GM21423 (cell line): Measurements from ENCODE around the gene CYP27C1.

Source experiments
- ATAC-seq: cut with Tn5 transposase; IDR thresholded peaks from one replicate; pipeline ENCODE4 v1.9.1; 2021; ENCODE audit warnings: mild to moderate bottlenecking, moderate library complexity; ENCODE audit not compliant: unreplicated experiment

CYP27C1 gene

DNA sequence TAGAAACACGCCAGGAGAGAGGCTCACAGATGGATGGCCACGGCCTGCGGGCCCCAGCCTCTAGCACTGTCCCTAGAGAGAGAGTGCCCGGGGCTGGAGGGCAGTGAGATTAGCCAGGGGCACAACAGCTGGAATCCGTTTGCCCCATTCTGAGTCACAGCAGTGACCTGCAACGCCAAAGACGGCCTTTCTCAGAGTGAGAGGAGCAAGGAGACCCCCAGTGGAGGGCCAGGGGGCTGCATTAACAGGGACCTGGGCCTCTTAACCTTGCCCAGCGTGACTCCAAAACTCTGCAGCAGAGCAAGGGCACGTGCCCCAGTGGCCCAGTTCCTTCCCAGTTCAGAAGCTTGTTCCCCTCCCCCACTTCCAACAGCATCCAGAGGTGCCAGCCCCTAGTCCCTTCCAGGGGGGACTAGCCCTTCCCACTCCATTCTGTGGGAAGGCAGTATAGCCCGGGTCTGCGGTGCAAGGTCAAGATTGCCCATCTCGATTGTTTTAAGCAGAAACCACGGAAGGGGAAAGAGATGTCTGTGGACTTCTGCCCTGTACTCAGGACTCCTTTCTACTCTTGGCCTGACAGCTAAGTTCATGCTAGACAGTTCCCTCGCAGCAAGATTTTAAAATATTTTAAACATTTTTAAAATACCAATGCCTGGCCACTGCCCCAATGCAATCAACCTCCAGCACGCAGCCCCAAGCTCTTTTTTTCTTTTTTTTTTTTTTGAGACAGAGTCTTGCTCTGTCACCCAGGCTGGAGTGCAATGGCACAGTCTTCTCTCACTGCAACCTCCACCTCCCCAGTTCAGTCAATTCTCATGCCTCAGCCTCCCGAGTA is 62.2 kb downstream of the CYP27C1 start:
- ATAC-seq, result no peak

- no peak for ATAC-seq
Observed at GRCh38 chr2:127157114-127157513, 63.0 kb downstream of the CYP27C1 start.

GRCh38 chr2:127155947-127156346 is 64.2 kb downstream of the CYP27C1 start:
- no peak for ATAC-seq

GRCh38 chr2:127155028-127155581 is 65.0 kb downstream of the CYP27C1 start:
- no peak for ATAC-seq

DNA sequence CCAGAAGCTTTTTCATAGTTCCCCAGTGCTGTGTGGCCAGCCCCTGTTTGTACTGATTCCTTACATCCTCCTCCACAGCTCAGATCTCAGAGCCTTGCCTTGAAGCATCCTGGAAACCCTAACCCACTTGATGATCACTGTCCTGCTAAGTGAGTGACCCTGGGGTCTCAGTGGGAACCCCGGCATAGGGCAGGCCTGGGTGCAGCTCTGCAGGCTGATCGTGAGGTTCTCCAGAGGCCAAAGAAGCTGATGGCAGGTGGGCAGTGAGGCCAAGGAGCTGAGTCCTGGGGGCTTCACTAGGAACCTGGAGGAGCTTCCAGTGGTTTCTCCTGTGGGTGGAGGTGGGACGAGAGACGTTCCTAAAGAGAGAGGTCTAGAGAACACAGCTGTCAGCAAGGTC is 65.7 kb downstream of the CYP27C1 start:
- ATAC-seq, result no peak

DNA sequence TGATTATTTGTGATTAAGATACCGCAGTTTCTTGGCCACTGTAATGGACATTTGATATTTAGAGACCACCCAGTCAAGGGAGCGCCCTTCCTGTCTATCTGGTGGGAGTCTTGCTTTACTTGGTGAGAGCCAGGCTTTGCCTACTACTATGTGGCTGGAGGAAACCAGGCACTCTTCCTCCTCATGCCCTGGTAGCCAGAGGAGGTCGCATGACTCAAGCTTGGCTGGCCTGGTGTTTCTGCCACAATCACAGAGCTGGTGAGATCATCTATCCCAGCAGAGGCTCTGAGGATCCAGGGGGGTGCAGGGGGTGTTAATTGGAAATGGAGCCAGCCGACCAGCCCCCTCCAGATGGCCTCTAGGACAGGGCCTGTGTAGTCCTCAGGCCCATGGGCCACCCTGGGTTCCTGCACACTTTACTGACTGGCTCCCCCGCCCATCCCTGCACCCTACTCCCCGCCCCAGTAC is 66.4 kb downstream of the CYP27C1 start:
- no peak for ATAC-seq

- ATAC-seq, result no peak
Observed at GRCh38 chr2:127150996-127151395, 69.1 kb downstream of the CYP27C1 start.

DNA sequence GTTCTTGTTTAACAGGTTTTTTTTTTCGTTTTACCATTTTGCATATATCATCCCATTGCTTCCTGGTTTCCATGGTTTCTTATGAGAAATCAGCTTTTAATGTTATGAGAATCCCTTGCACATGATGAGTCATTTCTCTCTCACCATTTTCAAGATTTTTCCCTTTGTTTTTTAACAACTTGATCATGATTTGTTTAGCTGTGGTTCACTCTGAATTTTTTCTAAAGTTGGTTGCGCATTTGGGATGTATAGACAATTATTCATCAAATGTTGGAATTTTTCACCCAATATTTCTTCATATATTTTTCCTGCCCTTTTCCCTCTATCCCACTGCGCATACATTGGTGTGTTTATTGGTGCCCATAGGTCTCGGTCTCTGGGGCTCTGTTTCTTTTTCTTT is 70.7 kb downstream of the CYP27C1 start:
- ATAC-seq, result no peak

- ATAC-seq, result no peak
Observed at GRCh38 chr2:127146820-127147502, 73.1 kb downstream of the CYP27C1 start.

GRCh38 chr2:127146071-127146725 is 73.9 kb downstream of the CYP27C1 start:
- ATAC-seq, result no peak

DNA sequence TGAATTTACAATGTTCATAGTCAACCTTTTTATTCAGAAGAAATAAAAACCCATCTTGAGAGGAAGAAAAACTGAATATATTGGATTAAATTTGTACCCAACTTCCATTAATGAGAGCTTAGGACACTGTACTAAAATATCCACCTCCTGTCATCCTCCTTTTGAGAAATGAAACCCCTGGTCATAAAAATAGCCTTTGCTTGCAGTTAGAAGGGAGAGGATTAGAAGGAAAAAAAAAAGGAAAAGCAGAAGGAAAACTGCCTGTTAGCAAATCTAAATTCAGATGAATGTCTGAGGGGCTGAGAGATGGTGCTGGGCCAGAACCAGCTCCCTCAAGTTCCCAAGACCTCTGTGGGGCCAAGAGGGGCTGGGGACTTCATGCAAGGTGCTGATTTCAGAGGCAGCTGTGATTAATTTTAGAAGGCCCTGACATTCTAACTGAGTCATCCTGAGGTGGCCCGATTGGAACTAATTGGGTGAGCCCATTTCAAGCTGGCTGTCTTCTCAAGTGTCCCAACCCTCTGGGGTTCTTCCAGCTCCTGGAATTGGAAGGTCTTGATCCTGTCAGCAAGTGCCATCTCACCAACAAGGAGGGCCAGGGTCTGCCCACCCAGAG is 74.7 kb downstream of the CYP27C1 start:
- no peak for ATAC-seq

GRCh38 chr2:127143841-127144782 is 76.0 kb downstream of the CYP27C1 start:
- no peak for ATAC-seq

- no peak for ATAC-seq
Observed at GRCh38 chr2:127142663-127143630, 77.2 kb downstream of the CYP27C1 start.

DNA sequence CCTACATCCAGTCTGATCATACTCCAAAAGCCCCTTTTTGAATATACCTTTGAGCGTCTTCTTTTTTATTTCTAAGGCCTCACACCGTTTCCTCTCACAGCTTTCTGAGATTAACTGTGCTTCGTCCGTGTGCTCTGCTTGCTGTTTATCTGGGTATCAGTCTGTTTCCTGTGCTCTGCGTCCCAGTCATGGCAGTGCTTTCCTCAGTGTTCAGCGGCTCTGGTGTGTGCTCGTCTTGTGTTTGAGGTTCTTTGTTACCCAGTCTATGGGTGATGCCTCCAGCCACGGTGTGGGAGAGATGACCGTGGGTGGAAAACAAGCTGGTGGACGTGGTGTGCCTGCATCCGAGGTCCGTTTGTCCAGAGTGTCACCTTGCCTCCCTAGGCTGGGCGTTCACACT is 79.6 kb downstream of the CYP27C1 start:
- no peak for ATAC-seq

GRCh38 chr2:127139766-127140165 is 80.3 kb downstream of the CYP27C1 start:
- ATAC-seq, result no peak

GRCh38 chr2:127138281-127138680 is 81.8 kb downstream of the CYP27C1 start:
- ATAC-seq, result no peak

- ATAC-seq, result no peak
Observed at GRCh38 chr2:127137741-127138140, 82.4 kb downstream of the CYP27C1 start.

DNA sequence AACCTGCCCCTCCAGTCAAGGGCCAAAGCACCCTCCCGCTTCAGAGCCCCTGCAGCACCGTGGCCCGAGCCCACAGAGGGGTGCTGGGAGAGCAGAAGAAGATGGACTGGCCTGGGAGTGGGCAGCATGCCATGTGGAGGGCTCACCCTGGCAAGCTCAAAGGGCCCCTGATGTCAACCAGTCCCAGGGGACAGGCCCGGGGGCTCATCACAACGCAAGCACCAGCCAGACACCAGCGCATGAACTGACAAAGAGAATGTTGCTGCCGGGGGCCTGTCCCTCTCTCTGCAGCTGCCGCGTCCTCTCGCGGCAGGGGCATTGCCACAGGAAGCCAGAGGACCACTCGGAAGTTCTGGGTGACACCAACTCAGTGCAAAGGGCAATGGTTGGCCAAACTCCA is 82.9 kb downstream of the CYP27C1 start:
- no peak for ATAC-seq
